Mucosa of rectum (tissue), 2 donors: ENCODE results near the gene JMJD6.
"Not testable (repeated sequence)": the region's sequence is repeated elsewhere in the genome, so short reads cannot be mapped to it uniquely, and the experiment has no call there.

ENCODE experiments used
- H3K27ac ChIP-seq, 2 donors: one replicate each; pipeline ENCODE4 v1.7.0; 2013; ENCODE audit warnings: inconsistent platforms in 2 of 2, low read depth in 2 of 2, low read length in 2 of 2
- H3K27me3 ChIP-seq, 2 donors: one replicate each; pipeline ENCODE4 v1.7.0; 2013; ENCODE audit warnings: low read length in 2 of 2; ENCODE audit not compliant: control insufficient read depth in 2 of 2, insufficient read depth in 2 of 2
- H3K36me3 ChIP-seq, 2 donors: one replicate each; pipeline ENCODE4 v1.7.0; 2013; ENCODE audit warnings: low read length in 2 of 2; ENCODE audit not compliant: control insufficient read depth in 2 of 2, insufficient read depth in 2 of 2
- H3K4me1 ChIP-seq, 2 donors: one replicate each; pipeline ENCODE4 v1.7.0; 2013; ENCODE audit warnings: low read length in 2 of 2, mild to moderate bottlenecking in 1 of 2; ENCODE audit not compliant: control insufficient read depth in 2 of 2, insufficient read depth in 2 of 2
- H3K4me3 ChIP-seq, 2 donors: one replicate each; pipeline ENCODE4 v1.7.0; 2013; ENCODE audit warnings: low read length in 2 of 2
- H3K9ac ChIP-seq, 2 donors: one replicate each; pipeline ENCODE4 v1.7.0; 2013; ENCODE audit warnings: low read length in 2 of 2, low read depth in 1 of 2, mild to moderate bottlenecking in 1 of 2
- H3K9me3 ChIP-seq, 2 donors: one replicate each; pipeline ENCODE4 v1.7.0; 2013; ENCODE audit warnings: low read length in 2 of 2; ENCODE audit not compliant: control insufficient read depth in 2 of 2
- donor health status: healthy.
- donor health status: Normal muscosa, but diverticular disease.

Gene JMJD6

GRCh38 chr17:76709951-76710862 lies 16.2 kb downstream of the JMJD6 start:
- Histone ChIP-seq H3K9ac (peak overlapping the region; percentile 38 to 53), H3K4me1 (peaks cover 8 to 11% of the 10 kb centered on the region in 2 donors), H3K4me3 (peak overlapping the region; percentile 51 to 63), H3K36me3 (peaks cover 6 to 11% of the 10 kb centered on the region in 2 donors), H3K27ac (peak overlapping the region; percentile 76 to 84)
- not testable (repeated sequence) for H3K27me3 ChIP-seq, H3K9me3 ChIP-seq

GRCh38 chr17:76709077-76709950 lies 17.1 kb downstream of the JMJD6 start:
- Histone ChIP-seq H3K27ac (peak overlapping the region; percentile 76 to 84), H3K36me3 (peaks cover 6 to 7% of the 10 kb centered on the region in 2 donors), H3K9ac (peak overlapping the region; percentile 47 to 53), H3K9me3 (no peaks in the 10 kb centered on the region), H3K4me1 (peaks cover 8 to 11% of the 10 kb centered on the region in 2 donors), H3K4me3 (peak overlapping the region; percentile 51 to 63), H3K27me3 (no peaks in the 10 kb centered on the region)

- Histone ChIP-seq H3K4me1 (peaks cover 8 to 11% of the 10 kb centered on the region in 2 donors), H3K27me3 (no peaks in the 10 kb centered on the region), H3K9me3 (no peaks in the 10 kb centered on the region), H3K27ac (peak overlapping the region; percentile 76 to 84), H3K9ac (peak overlapping the region in 1 of 2 donors; percentile 15), H3K36me3 (no peaks in the 10 kb centered on the region), H3K4me3 (peak overlapping the region in 1 of 2 donors; percentile 63)
Observed at GRCh38 chr17:76707985-76708807, 18.2 kb downstream of the JMJD6 start.

- Histone ChIP-seq H3K4me3 (no peak overlapping the region), H3K9ac (no peak overlapping the region), H3K4me1 (peaks cover 8 to 11% of the 10 kb centered on the region in 2 donors), H3K36me3 (no peaks in the 10 kb centered on the region), H3K27me3 (no peaks in the 10 kb centered on the region), H3K27ac (no peak overlapping the region), H3K9me3 (no peaks in the 10 kb centered on the region)
Observed at GRCh38 chr17:76706817-76707216, 19.6 kb downstream of the JMJD6 start.

- Histone ChIP-seq H3K4me1 (peaks cover 7 to 11% of the 10 kb centered on the region in 2 donors), H3K9me3 (no peaks in the 10 kb centered on the region), H3K9ac (no peak overlapping the region), H3K27ac (no peak overlapping the region), H3K36me3 (no peaks in the 10 kb centered on the region), H3K4me3 (no peak overlapping the region), H3K27me3 (no peaks in the 10 kb centered on the region)
Observed at GRCh38 chr17:76704805-76705204, 21.6 kb downstream of the JMJD6 start.

- Histone ChIP-seq H3K4me3 (no peak overlapping the region), H3K27me3 (no peaks in the 10 kb centered on the region), H3K9me3 (no peaks in the 10 kb centered on the region), H3K4me1 (peaks cover 7 to 8% of the 10 kb centered on the region in 2 donors), H3K36me3 (no peaks in the 10 kb centered on the region), H3K9ac (no peak overlapping the region), H3K27ac (no peak overlapping the region)
Observed at GRCh38 chr17:76702941-76703637, 23.3 kb downstream of the JMJD6 start.

GRCh38 chr17:76702076-76702475 lies 24.3 kb downstream of the JMJD6 start:
- no peaks in the 10 kb centered on the region for H3K27me3 ChIP-seq
- H3K36me3 ChIP-seq: no peaks in the 10 kb centered on the region
- H3K9ac ChIP-seq: no peak overlapping the region
- peaks cover 7 to 8% of the 10 kb centered on the region in 2 donors for H3K4me1 ChIP-seq
- H3K4me3 ChIP-seq: no peak overlapping the region
- H3K27ac ChIP-seq: no peak overlapping the region
- no peaks in the 10 kb centered on the region for H3K9me3 ChIP-seq

GRCh38 chr17:76701471-76701967 lies 24.9 kb downstream of the JMJD6 start:
- Histone ChIP-seq H3K27me3 (no peaks in the 10 kb centered on the region), H3K4me3 (peak overlapping the region in 1 of 2 donors; percentile 7), H3K4me1 (peaks cover 7 to 8% of the 10 kb centered on the region in 2 donors), H3K27ac (peak overlapping the region; percentile 72 to 78), H3K9ac (peak overlapping the region in 1 of 2 donors; percentile 44), H3K36me3 (no peaks in the 10 kb centered on the region), H3K9me3 (no peaks in the 10 kb centered on the region)
